ENCODE measurements around the gene PCAT6.
"Not testable (repeated sequence)": the region's sequence is repeated elsewhere in the genome, so short reads cannot be mapped to it uniquely, and the experiment has no call there.

Gene PCAT6

DNA sequence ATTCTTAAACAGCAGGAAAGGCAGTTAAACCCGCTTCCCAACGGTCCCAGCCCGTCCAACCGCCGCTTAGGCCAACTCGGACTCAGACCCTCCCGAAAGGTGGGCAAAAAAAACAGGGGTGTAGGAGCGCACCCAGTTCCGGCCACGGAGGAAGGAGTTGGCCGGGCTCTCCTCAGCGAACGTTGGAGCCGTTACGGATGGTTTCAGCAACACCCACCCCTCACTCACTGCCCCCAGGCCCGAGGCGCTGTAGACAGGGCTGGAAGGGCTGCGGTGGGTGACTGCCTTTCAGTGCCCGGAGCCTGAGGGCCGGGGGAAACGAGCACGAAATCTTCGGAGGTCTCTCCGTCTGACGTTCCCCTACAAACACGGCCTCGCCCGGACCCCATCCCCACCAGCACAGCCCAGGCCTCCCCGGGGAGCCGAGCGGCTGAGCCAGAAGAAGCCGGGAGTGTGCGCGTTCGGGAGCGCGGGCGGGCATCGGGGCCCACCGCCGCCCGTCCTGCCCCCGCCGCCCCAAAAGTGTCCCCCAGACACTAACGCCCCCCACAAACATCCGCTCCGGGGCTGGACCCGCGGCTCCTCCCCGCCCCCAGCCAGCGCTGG, 3.8 kb upstream of the PCAT6 start:
- in situ Hi-C loops (cut with MboI; ENCODE audit: low sequenced_read_pairs), result no loop called here

DNA sequence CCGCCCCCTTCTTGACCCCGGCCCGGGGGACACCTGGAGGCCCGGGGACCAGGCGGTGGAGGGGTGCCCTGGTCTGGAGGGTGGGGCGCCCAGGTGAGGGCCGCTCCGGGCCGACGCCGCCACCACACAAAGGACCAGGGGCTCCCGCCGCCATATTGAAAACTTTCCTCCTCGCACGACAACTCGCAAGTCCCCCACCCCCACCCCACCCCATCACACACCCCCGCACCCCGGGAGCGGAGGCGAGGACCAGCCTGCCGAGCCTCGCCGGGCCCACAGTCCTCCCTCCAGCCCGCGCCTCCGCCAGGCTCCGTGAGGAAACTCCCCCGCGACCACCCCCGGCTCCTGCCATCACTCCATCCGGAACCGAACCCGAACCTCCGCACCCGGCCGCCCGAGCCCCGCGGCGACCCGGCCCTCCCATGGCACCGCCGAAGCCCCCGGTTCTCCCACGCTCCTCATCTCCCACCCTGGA, 3.3 kb upstream of the PCAT6 start:
- in situ Hi-C loops (cut with MboI; ENCODE audit: low sequenced_read_pairs), result no loop called here

DNA sequence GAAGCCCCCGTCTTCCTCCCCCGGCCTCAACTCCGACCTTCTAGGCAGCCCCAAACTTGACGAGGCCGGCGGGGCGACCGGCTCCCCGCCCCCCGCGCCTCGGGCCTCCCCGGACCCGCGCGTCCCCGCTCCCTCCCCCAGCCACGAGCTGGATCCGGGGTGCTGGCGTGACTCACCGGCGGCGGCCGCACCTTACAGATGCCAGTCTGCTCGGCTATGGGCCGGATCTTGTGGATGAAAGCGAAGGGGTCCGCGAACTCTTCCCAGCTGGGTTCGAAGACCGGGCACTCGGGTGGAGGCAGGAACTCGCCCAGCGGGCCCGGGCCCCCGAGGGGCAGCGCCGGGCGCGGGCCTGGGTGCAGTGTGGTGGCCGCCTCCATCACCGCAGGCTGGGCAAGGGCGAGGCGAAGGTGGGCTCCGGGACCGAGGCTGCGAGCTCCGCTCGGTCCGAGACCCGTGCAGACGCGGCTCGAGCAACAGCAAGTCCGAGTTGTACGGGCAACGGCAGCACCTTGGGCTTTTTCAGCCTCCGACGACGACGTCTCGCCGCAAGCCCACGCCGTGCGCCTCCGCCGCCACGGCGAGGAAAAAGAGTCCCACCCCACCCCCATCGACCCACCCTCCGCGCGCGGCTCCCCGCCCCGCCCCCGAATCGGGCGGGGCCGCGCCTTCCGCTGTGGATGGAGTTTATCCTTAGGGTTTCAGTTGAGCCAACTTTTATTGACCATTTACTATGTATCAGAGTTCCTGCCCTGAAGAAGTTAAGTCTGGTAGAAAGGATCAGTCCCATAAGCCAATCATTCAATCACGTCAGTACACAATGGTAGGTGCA, 2.6 kb upstream of the PCAT6 start, which contains the start of gene KDM5B:
Gene KDM5B (minus strand): TSS at position 496 of the 832 bp plus-strand sequence. CDS start 116 bp downstream, at position 380.
- in situ Hi-C loops (cut with MboI; ENCODE audit: low sequenced_read_pairs), result no loop called here

DNA sequence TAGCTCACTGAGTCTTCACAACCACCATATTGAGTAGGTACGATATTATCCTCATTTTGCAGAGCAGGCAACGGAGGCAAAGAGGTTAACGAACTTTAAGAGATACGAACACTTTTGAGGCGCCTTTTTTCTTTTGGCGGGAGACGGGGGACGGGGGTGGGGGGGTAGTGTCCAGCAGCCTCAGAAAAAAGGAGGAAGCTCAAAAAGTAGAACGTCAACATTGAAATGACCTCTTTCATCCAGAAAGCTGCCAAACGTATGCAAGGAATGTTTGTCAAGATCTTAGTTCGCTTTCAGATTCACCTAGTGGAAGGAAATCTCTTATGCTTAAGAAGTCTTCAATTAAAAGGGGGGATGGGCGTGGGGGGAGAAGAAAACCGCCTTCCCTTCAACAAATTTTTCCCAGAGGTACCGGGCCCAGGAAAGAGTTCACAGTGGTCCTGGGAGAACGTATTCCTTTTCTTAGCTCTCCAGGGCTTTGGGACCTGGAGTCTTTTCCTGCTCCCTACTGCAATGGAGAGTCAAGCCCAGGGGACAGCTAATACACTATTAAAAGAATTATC, 1.1 kb upstream of the PCAT6 start:
- in situ Hi-C loops (cut with MboI; ENCODE audit: low sequenced_read_pairs), result no loop called here

DNA sequence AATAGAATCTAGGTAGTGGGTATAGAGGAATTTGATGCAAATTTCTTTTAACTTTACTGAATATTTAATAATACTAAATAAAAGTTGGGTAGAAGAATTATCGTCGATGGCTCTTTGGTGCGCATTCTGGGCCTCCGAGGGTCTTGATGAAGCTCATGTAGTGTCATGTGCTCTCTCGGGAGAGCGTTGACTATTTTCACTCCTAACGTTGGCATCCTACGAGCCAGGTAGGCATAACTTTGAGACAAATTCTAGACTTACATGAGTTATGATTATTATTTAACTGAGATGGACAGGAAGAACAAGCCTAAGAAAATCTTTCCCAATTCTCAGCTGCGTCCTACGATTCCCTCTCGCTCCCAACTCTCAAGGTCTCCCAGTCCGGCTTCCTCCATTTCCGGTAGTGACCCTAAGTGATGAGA, 550 bp upstream of the PCAT6 start:
- in situ Hi-C loops (cut with MboI; ENCODE audit: low sequenced_read_pairs), result no loop called here

DNA sequence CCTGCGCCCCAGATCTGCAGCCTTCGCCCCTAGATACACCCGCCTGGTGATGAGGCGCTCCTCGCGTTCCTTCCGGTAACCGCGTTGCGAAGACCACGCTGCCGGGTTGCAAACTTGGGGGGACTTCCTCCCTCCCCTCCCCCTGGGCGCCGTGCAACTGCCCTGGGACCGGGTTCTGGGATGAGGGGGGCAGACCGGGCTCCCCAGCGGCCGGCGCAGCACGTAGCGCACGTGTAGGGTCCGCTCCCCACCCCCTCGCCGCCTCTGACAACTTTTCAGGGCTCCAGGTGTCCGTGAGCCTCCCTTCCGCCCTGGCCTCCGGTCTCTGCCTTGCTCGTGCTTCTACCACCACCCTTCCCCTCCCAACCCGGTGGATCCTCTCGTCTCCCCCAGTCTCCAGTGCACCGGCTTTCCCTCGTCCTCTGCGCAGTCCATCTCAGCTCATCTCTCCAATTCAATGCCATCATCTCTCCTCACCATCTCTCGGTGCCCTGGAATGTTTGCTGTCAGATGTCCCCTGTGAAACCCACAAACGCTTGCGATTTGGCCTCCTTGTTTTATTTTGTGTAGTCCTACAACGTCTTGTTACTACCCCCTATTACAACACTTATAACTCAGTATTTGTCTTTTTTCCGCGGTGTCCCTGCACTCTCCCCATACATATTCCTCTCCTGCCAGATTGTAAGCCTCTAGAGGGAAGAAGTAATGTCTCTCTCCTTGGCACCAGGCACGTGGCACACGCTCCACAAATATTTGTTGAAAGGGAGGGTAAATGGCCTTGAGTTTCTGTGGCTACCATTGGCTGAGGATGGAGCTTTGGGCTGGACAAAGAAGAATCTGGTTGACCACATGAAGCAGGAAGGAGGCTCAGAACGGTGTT, 782 bp downstream of the PCAT6 start:
- in situ Hi-C loops (cut with MboI; ENCODE audit: low sequenced_read_pairs), result no loop called here

DNA sequence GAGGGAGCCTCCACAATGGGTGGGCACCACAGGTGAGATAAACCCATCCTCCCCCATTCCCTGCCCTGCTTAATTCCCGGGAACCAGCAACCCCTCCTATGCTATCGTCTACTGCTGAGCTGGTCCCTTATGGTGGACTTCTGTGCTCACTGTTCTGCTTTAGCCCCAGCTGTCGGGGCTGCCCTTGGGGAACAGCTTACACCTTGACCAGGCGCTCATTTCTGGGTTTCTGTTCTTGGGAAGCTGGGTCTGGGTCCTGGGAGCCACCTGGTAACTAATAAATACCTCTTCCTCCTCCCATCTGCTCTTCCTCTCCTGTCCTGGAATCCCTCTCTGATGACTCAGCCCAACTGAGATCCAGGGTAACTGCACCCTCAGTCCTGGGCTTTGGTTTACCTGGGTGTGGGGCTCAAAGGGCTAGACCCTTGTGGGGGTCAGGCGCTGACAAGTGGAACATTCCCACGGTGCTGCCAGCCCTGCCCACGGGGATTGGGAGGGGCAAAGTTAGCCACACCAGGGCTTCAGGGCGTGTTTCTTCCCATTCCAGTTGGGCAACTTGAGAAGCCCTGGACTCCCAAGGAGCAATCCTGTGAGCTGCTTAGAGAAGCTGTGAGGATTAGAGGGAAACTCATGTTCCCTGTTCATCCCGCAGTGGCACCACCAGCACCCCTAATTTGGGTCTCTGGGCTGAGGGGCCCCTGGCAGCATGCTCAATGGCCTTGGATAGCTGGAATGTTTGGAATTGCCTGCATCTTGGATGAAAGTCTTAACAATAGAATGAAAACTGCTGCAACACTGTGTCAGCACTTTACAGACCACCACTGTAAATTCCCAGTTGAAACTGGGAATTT, 1.6 kb downstream of the PCAT6 start:
- in situ Hi-C loops (cut with MboI; ENCODE audit: low sequenced_read_pairs), result no loop called here

DNA sequence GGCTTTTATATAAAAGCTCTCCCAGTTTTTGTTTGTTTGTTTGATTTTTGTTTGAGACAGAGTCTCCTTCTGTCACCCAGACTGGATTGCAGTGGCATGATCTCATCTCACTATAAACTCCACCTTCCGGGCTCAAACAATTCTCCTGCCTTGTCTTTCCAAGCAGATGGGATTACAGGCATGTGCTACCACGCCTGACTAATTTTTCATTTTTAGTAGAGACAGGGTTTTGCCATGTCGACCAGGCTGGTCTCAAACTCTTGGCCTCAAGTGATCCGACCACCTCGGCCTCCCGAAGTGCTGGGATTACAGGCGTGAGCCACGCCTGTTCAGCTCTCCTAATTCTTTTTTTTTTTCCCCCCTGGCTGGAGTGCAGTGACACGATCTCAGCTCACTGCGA, 4.4 kb downstream of the PCAT6 start:
- in situ Hi-C loops (cut with MboI; ENCODE audit: low sequenced_read_pairs), result no loop called here

DNA sequence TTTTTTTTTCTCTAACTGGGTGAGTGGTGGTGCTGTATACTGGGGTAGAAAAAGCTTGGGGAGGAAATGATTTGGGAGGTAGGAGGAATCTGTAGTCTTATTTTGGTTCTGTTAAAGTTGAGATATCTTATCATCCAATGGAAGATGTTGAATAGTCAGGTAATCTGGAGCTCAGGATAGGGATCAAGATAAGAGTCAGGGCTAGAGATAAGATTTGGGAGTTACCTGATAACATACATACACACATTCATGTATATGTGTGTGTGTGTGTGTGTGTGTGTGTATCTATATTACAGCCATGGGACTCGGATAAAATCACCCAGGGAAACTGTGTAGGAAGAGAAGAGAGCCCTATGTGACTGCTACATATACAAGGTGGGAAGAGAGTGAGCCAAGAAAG, 8.1 kb downstream of the PCAT6 start:
- in situ Hi-C loops (cut with MboI; ENCODE audit: low sequenced_read_pairs), result no loop called here

DNA sequence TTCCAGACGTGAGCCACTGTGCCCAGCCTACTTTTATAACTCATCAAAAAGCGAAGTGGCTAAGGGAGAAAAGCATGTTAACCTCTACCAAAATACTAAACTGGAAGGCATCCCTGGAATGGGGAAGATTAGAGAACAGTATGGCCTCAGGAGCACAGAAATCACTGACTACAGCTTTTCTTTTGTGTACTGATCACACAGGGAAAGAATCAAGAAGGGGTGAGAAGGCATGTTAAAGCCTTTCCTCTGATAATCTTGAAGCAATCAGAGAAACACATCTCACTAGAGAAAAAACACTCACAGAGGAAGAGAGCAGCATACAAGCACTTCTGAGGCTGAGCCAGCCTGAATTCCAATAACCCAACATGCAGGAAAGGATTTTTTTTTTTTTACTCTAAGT, 10.7 kb downstream of the PCAT6 start:
- in situ Hi-C loops (cut with MboI; ENCODE audit: low sequenced_read_pairs), result no loop called here

DNA sequence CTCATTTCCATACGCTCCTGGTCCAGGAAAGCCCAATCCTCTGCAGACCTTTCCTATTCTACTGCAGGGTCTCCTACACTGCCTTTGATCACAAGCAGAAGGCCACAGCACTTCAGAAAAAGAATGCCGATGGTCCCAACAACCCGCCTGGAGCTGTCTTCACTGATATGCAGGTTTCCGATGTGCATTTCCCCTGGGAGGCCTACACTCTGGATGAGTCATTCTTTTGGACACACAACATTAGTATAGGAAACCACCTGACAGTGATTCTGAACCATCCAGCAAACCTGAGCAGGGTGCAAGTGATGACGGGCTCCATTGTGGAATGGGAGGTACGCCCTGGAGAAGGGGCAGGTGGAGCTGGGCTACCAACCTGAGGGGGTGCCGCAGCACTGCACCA, 15.0 kb downstream of the PCAT6 start:
- in situ Hi-C loops (cut with MboI; ENCODE audit: low sequenced_read_pairs), result no loop called here

DNA sequence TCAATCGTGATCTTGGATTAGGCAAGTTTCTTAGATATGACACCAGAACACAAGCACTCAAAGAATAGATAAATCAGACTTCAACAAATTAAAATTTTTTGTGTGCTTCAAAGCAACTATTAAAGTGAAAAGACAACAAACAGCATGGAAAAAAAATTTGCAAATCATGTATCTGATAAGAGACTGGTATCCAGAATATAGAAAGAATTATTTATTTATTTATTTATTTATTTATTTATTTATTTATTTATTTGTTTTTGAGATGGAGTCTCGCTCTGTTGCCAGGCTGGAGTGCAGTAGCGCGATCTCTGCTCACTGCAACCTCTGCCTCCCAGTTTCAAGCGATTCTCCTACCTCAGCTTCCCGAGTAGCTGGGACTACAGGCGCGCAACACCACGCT, 18.5 kb downstream of the PCAT6 start:
- in situ Hi-C loops (cut with MboI; ENCODE audit: low sequenced_read_pairs), result not testable (repeated sequence)

DNA sequence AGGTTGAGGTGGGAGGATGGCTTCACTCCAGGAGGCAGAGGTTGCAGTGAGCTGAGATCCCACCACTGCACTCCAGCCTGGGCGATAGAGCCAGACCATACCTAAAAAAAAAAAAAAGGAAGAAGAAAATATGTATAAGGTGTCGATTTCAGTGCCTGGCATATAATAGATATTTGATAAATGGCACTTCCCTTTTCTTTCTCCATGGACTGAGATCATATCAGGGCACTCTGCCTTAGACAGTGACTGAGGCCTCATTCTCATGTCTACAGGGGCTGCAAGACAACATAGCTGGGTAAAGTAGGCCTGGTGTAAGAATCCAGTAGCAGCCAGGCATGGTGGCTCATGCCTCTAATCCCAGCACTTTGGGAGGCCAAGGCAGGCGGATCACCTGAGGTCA, 21.2 kb downstream of the PCAT6 start:
- in situ Hi-C loops (cut with MboI; ENCODE audit: low sequenced_read_pairs), result no loop called here

DNA sequence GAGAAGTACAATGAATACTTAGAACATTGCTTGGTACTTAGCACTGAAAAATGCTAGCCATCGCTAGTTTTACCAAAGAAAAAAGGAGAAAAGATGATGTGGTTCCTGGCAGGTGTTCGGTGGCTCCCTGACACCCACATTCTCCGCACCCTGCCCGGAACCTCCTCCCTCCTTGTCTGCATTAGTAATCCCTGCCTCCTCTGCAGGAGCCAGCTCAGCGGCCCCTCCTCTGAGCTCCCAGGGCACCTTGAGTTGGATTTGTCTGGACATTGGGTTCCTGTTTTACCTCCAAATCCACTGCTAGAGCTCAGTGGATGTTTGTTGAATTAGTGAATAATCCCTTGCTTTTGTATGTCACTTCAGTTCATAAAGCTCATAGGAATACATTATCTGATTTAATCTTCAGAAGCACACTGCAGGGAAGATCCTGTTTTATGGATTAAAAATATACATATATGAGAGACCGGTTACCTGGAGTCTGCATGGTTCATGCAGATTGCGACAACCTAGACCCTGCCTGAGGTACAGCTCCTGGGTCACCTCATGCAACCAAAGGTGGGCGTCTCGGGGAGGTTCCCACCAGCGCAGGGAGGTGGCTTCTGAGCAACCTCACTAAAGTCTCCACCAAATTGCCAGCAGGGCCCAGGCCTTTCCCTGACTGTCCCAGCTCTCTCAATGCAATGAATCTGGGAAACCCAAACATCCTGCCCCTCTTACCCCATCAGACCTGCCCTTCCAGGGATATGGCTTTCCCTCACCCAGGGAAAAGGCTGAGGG, 24.2 kb downstream of the PCAT6 start:
- in situ Hi-C loops (cut with MboI; ENCODE audit: low sequenced_read_pairs), result no loop called here

DNA sequence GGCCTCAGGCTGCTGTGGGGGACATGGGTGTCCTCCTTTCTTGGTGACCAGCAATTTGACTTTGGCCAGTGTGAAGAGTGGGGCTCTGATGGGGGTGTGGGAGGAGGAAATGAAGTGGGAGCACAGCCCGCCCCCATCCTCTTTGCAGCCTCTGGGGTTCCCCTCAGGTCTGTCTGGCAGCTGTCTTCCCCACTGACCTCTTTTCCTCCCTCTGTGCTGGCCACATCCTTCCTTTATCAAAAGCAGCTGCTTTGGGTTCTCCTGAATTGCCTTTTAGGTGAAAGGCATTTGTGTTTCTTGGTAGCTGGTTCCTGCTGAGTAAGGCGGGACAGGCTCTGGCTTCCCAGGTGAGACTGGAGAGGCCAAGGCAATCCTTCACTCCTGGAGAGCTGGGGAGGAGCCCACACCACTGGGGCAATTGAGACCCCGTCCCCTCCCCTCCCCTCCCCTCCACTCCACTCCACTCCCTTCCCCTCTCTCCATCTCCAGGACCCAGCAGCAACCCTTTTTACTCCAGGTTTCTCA, 24.9 kb downstream of the PCAT6 start:
- in situ Hi-C loops (cut with MboI; ENCODE audit: low sequenced_read_pairs), result no loop called here

DNA sequence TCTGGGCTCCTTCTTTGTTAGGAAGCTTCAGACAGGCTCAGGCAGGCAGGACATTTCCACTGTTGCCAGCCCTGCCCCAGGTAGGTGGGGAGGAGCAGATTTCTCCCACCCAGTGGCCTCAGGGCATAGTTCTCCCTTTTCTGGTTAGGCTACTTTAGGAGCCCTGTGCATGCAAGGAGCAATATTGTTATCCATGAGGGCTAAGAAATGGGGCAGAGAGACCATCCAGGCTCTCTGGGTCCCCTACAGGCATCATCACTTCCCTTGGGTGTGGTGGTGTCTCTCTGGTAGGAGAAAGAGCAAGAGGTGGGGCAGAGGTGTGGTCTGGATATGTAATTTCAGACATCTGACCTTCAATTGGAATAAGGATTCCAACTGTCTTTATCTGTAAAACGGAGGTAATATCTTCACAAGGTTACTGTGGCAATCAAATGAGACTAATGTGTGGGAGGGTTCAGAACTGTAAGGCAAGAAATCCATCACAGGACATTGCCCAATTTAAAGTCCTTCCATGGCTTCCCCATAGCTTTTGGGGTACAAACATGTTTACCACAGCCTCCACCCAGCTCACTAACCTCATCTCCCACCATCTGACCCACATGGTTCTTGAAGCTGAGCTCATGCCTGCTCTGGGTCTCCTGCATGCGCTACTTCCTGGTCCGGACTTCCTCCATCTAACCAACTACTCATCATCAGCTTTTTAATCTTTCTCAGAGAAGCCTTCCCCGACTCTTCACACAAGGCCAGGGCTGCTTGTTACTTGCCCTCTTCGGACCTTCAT, 26.1 kb downstream of the PCAT6 start:
- in situ Hi-C loops (cut with MboI; ENCODE audit: low sequenced_read_pairs), result no loop called here

DNA sequence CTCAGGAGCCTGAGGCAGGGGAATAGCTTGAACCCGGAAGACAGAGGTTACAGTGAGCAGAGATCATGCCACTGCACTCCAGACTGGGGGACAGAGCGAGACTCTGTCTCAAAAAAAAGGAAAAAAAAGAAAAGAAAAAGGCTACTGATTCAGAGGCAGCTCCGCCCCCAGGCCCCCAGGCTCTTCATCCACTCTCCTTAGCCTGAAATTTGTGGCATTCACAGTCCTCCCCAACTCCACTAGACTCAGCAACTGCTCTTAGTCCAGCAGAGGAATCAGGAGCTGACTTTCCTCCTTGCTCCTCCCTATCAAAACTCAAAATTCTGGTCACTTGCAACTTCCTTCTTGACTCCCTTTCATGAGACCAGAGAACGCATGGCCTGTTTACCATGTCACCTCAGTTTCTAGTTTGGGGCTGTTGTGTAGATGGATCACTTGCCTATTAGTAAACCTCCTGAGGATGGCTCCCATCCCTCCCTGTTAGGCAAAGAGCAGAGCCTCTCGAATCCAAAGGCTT, 27.1 kb downstream of the PCAT6 start:
- in situ Hi-C loops (cut with MboI; ENCODE audit: low sequenced_read_pairs), result no loop called here

DNA sequence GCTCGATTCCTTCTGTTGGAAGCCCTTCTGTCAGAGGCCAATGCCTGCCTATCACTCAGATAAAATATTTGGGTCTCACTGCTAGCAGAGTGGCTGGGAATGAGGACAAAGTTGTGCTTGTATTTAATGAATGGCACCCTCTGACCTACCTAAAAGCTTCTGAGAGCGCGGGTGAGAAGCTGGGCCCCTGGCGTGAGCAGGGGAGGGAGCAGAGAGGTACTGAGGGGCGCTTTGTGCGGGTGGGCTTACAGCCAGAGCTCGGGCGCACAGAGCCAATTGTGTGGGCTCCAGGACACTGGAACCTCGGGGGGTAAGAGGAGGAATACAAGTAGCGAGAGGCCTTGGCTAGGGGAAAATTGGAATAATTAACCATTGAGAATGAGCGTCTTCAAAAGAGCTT, 32.3 kb downstream of the PCAT6 start:
- in situ Hi-C loops (cut with MboI; ENCODE audit: low sequenced_read_pairs), result no loop called here
